Fibroblast of lung (primary cell): ENCODE data around the gene PHETA2. TPM values are rescaled to one million over a fixed set of nuclear protein-coding genes. Genes with fewer than 3 reads are reported as not detected.
"Not testable (repeated sequence)": the region's sequence is repeated elsewhere in the genome, so short reads cannot be mapped to it uniquely, and the experiment has no call there.

Experiments
- DNase-seq, 2 donors: peaks; one replicate each; pipeline versions ENCODE4 v3.0.0 to v3.0.0-alpha.2; 2010; ENCODE audit warnings: low read depth in 2 of 2
- H2AFZ ChIP-seq: 2 replicates; pipeline ENCODE4 v1.5.1; 2012; ENCODE audit warnings: low read length, control low read depth, inconsistent platforms
- H3K27ac ChIP-seq: 2 replicates; pipeline ENCODE4 v1.5.1; 2011; ENCODE audit warnings: low read length, control low read depth; ENCODE audit not compliant: insufficient read depth
- H3K27me3 ChIP-seq: 2 replicates; pipeline ENCODE4 v1.5.1; 2011; ENCODE audit warnings: mild to moderate bottlenecking, low read length; ENCODE audit not compliant: control insufficient read depth, insufficient read depth
- H3K36me3 ChIP-seq: 2 replicates; pipeline ENCODE4 v1.5.1; 2011; ENCODE audit warnings: low read length; ENCODE audit not compliant: control insufficient read depth, insufficient read depth
- H3K4me1 ChIP-seq: 2 replicates; pipeline ENCODE4 v1.5.1; 2011; ENCODE audit warnings: low read length; ENCODE audit not compliant: control insufficient read depth, insufficient read depth; ENCODE audit errors: extremely low read depth
- H3K4me2 ChIP-seq: 2 replicates; pipeline ENCODE4 v1.5.1; 2011; ENCODE audit warnings: low read length, control low read depth; ENCODE audit not compliant: insufficient read depth; ENCODE audit errors: extremely low read depth
- H3K4me3 ChIP-seq, 4 experiments: fragments of 200-600 bp in 1 of 4; sonication (generic) in 1 of 4; replicated peaks in 1 of 4; 2 replicates each; pipeline ENCODE4 v1.5.1; 2011 to 2016; ENCODE audit warnings: low read length in 4 of 4, low read depth in 3 of 4, mild to moderate bottlenecking in 3 of 4, control low read depth in 2 of 4, inconsistent platforms in 1 of 4, mixed read lengths in 1 of 4; ENCODE audit not compliant: insufficient read depth in 1 of 4; ENCODE audit errors: control extremely low read depth in 1 of 4
- H3K79me2 ChIP-seq: 2 replicates; pipeline ENCODE4 v1.5.1; 2012; ENCODE audit warnings: mild to moderate bottlenecking, low read length, inconsistent platforms; ENCODE audit not compliant: control insufficient read depth, insufficient read depth
- H3K9ac ChIP-seq: 2 replicates; pipeline ENCODE4 v1.5.1; 2011; ENCODE audit warnings: mild to moderate bottlenecking, low read length, control low read depth; ENCODE audit not compliant: insufficient read depth
- H3K9me3 ChIP-seq: 2 replicates; pipeline ENCODE4 v1.5.1; 2012; ENCODE audit warnings: low read depth, low read length; ENCODE audit not compliant: control insufficient read depth, insufficient read depth
- H4K20me1 ChIP-seq: 2 replicates; pipeline ENCODE4 v1.5.1; 2011; ENCODE audit warnings: low read length; ENCODE audit not compliant: control insufficient read depth, insufficient read depth; ENCODE audit errors: extremely low read depth
- CTCF ChIP-seq, 2 donors: IDR thresholded peaks in 1 of 2; conservative IDR thresholded peaks in 1 of 2; 1 replicate in 1 of 2; 2 replicates in 1 of 2; pipeline ENCODE4 v1.5.1; 2011 to 2012; ENCODE audit warnings: low read length in 2 of 2, control low read depth in 1 of 2, inconsistent platforms in 1 of 2, low read depth in 1 of 2, mild to moderate bottlenecking in 1 of 2
- EZH2 ChIP-seq: IDR thresholded peaks from 2 replicates; pipeline ENCODE4 v1.5.1; 2012; ENCODE audit warnings: low read length, control low read depth, mild to moderate bottlenecking; ENCODE audit errors: missing control alignments
- polyA plus RNA-seq, 2 donors: library from polyadenylated mRNA; depleted of rRNA in 1 of 2; stranded (reverse) in 1 of 2; unstranded in 1 of 2; fragments of >200 nt; gene quantifications; 2 replicates each; pipeline ENCODE4 v1.2.1, GENCODE V29; 2011 to 2012; ENCODE audit warnings: missing spikeins in 1 of 2
- total RNA-seq: library from RNA; depleted of rRNA; stranded (reverse); fragments of >200 nt; gene quantifications from 2 replicates; pipeline ENCODE4 v1.2.1, GENCODE V29; 2014

The PHETA2 gene
- total and polyA plus RNA-seq, 2 donors (not counting 1 experiment from before 2014, with no cell fraction given), result 19.2 to 20.0 TPM

- H3K79me2 ChIP-seq, result no peaks in the 10 kb centered on the region
- no peak overlapping the region for H3K27ac ChIP-seq
- H3K9ac ChIP-seq, result no peak overlapping the region
- H3K4me1 ChIP-seq, result no peaks in the 10 kb centered on the region
- H2AFZ ChIP-seq, result no peak overlapping the region
- no peak overlapping the region for H3K4me2 ChIP-seq
- no peaks in the 10 kb centered on the region for H4K20me1 ChIP-seq
- no peaks in the 10 kb centered on the region for H3K27me3 ChIP-seq
- no peak for TF ChIP-seq EZH2
- TF ChIP-seq CTCF (conservative IDR thresholded peaks at IDR 0.05 in 1 of 2, IDR thresholded peaks at IDR 0.05 in 1 of 2; ENCODE audit: low read depth in 1 of 2, low read length in 2 of 2), result peak; percentile 31 to 47
- H3K36me3 ChIP-seq, result no peaks in the 10 kb centered on the region
- no peak overlapping the region for H3K4me3 ChIP-seq
- peak in 1 of 2 donors; percentile 52 for DNase-seq
- no peaks in the 10 kb centered on the region for H3K9me3 ChIP-seq
Observed at GRCh38 chr22:42114721-42115120, 40.7 kb downstream of the PHETA2 start.

- not testable (repeated sequence) for H3K36me3 ChIP-seq, DNase-seq, H4K20me1 ChIP-seq, H3K4me2 ChIP-seq, H3K27ac ChIP-seq, H3K9ac ChIP-seq, H3K4me1 ChIP-seq, H2AFZ ChIP-seq, H3K4me3 ChIP-seq, H3K9me3 ChIP-seq, H3K27me3 ChIP-seq, H3K79me2 ChIP-seq
Observed at GRCh38 chr22:42115420-42115830, 41.4 kb downstream of the PHETA2 start.

GRCh38 chr22:42116848-42117424, 42.9 kb downstream of the PHETA2 start:
- no peak for TF ChIP-seq EZH2
- TF ChIP-seq CTCF (conservative IDR thresholded peaks at IDR 0.05 in 1 of 2, IDR thresholded peaks at IDR 0.05 in 1 of 2; ENCODE audit: low read depth in 1 of 2, low read length in 2 of 2), result no peak
- Histone ChIP-seq H3K36me3 (no peaks in the 10 kb centered on the region), H3K9ac (no peak overlapping the region), H3K27me3 (no peaks in the 10 kb centered on the region), H3K4me2 (no peak overlapping the region), H4K20me1 (no peaks in the 10 kb centered on the region), H3K79me2 (no peaks in the 10 kb centered on the region), H3K4me3 (no peak overlapping the region), H2AFZ (no peak overlapping the region), H3K9me3 (no peaks in the 10 kb centered on the region), H3K4me1 (no peaks in the 10 kb centered on the region), H3K27ac (no peak overlapping the region)
- DNase-seq, result peak in 1 of 2 donors; percentile 31

GRCh38 chr22:42120231-42121021, 46.4 kb downstream of the PHETA2 start:
- H3K27ac ChIP-seq, H3K36me3 ChIP-seq, H3K4me1 ChIP-seq, H4K20me1 ChIP-seq, H3K4me2 ChIP-seq, H3K9me3 ChIP-seq, DNase-seq, H3K9ac ChIP-seq, H3K4me3 ChIP-seq, H3K27me3 ChIP-seq, H2AFZ ChIP-seq, H3K79me2 ChIP-seq: not testable (repeated sequence)

GRCh38 chr22:42123529-42123928, 49.5 kb downstream of the PHETA2 start:
- H3K79me2 ChIP-seq, H3K27ac ChIP-seq, H3K27me3 ChIP-seq, H3K36me3 ChIP-seq, DNase-seq, H3K4me2 ChIP-seq, H2AFZ ChIP-seq, H3K4me1 ChIP-seq, H3K4me3 ChIP-seq, H3K9ac ChIP-seq, H4K20me1 ChIP-seq, H3K9me3 ChIP-seq: not testable (repeated sequence)
